ENCODE data around the gene TMCC2.

Gene TMCC2

DNA sequence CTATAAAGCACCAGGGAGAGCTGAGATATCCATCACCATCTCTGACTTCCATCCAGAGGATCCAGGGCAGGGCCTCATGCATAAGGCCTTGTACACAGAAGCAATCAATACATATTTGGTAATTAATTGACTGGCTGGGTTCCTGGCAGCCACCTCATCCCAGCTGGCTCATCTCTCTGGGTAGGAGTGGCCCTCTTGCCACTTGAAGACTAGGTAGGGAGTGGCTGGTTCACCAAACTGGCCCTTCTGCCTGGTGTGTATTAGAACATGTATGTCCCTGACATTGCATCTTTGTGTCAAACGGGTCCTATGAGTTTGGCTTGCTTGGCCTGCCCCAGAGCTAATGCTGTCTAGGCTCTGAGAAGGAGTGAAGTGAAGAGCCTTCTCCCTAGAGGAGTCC lies 82.0 kb downstream of the TMCC2 start:
- no peak for DNase-seq

DNA sequence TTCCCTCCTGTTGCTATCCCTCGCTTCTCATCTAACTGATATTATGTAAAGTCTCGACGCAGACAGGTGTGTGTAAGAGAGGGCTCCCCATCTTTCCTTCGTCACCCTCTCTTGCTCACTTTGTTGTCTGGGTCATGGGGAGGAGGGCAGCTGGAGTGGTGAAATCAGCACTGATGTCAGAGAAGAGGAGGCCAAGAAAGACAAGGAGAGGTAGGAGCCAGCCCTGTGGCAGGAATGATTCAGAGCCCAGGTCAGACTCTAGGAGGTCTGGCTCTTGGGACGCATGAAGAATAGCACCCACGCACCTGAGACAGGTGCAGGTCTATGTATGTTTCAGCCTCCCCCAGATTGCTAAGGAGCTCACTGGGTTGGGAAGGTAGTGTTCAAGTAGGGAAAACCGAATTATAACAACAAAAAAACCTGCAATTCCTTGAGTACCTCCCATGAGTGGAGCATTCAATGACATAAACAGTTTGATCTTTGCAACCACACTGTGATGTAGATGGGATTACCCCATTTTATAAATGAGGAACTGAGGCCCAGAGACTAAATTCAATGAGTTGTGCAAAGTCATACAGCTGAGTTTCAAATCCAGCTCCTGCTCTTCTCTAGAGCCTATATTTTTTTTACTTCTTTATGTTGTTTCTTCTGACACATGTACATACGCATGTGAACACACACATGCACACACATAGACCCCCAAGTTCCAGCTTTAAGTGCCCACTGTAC lies 83.4 kb downstream of the TMCC2 start:
- DNase-seq = no peak

DNA sequence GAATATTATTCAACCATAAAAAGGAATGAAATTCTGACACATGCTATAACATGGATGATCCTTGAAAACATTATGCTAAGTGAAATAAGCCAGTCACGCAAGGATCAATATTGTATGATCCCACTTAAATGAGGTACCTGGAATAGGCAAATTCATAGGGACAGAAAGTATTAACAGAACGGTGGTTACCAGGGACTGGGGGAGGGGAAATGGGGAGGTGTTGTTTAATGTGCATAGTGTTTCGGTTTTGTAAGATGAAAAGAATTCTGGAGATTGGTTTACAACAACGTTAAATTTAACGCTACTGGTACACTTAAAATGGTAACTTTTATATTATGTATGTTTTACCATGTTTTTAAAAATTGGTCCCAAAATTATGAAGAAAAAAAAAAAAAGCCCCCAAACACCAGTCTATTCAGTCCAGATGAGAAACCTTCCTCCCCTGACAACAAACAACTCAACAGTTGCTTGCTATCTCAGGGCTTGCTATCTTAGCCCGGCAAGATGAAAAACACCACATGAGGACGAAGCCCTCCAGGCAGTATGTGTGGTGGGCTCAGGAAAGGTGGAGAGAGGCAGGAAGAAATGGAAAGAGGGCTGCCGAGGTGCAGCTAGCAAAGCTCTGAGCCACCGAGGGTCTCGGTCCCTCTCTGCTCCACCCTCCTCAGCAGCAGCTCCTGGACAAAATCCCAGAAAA lies 85.3 kb downstream of the TMCC2 start:
- DNase-seq = no peak

DNA sequence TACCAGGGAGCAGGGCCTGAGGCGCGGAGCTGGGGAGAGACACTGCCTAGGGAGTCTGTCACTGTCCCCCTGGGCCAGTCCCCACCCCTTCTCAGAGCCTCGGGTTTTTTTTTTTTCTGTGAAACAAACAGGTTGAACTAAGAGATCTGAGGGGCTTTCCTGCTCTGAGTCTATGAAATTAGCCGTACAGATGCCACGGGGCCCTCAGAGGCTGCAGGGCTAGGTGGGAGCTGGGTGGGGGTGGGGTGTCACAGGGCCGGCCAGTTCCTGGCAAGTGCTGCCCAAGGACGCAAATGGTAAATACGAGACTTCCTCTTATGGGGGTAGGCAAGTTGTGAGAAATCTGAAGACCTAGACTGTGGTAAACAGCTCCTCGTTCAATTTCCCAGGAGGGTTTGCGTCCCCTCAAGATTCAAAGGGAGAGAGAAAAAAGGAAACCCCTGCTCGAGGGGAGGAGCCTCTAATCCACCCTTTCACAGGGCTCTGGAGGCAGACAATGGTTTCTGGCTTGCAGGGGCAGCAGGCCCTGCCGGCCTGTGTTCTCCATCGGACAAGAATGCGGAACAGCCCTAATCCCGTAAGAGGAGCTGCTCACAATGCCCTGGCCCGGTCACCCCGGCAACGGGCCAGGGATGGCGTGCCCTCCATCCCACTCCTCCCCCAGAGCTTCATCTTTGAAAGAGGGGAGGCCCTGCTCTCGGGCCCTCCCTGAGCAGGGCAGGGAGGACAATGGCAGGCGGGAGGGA lies 86.0 kb downstream of the TMCC2 start:
- peak; percentile 13 for DNase-seq

DNA sequence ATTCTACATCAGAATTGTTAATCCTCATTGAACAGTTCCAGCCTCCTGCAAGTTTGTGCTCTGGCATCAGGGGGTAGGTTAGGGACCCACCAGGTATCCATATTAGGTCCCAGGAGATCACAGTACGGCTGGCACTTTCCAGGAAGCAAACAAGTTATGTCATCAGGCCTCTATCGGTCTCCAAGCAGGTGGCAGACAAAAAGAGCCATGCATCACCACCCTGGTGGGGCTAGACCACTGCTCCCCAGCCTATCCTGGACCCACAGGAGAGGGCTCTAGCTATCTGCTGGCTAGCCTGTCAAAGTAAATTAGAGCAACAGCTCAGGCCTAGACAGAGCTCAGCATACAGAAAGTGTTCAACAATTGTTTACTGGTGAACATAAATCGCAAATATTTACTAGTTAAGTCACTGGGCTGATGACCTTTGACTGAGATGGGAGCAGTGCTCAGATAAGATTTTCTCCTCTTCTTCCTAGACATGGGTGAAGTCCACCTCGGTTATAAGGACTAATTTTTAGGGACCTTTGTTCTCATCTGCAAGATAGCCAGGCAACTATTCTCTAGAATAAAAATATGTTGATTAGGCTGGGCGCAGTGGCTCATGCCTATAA lies 87.4 kb downstream of the TMCC2 start:
- DNase-seq = no peak

DNA sequence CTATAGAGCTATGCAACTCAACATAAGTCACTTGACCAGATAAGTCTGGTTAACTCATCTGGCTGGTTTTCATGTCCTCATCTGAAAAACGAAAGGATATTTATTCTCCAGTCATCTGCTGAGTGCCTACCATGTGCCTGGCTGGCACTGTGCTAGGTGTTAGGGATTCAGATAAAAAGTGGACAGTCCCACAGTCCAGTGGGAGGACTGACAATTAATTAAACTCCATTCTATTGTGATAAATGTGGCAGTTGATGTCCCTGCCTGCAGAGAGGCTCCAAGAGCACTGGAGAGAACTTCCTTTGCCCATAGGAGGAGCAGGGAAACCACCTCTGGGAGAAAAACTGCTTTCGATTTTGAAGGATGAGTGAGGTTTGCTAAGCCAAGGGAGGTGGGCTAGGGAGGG lies 88.4 kb downstream of the TMCC2 start:
- DNase-seq = no peak

DNA sequence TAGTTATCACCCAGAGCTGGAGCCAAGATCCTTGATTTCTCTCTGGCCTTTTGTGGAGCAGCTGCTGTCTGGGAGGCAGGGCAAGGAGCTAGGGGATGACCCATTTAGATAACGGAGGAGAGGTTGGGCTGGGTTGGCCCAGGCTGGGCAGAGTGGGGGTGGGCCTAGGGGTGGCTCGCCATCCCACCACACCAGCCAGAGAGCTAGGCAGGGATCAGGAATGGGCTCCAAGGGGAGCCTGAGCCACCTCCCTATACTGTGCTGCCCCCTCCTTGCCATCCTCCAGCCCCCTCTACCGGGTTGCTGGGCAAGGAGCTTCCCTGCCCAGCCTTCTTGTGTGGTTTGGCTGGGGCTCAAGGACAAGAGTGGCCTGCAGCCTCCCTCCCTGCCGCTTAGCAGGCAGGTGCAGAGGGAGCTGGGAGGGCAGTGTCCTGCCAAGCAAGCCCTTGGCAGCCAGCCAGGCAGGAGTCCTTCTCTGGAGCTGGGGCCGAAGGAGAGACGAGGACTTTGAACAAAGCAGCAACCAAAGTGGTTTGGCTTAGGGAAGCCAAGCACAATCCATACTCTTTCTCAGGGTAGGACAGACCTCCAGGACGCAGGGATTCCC lies 89.7 kb downstream of the TMCC2 start:
- no peak for DNase-seq

DNA sequence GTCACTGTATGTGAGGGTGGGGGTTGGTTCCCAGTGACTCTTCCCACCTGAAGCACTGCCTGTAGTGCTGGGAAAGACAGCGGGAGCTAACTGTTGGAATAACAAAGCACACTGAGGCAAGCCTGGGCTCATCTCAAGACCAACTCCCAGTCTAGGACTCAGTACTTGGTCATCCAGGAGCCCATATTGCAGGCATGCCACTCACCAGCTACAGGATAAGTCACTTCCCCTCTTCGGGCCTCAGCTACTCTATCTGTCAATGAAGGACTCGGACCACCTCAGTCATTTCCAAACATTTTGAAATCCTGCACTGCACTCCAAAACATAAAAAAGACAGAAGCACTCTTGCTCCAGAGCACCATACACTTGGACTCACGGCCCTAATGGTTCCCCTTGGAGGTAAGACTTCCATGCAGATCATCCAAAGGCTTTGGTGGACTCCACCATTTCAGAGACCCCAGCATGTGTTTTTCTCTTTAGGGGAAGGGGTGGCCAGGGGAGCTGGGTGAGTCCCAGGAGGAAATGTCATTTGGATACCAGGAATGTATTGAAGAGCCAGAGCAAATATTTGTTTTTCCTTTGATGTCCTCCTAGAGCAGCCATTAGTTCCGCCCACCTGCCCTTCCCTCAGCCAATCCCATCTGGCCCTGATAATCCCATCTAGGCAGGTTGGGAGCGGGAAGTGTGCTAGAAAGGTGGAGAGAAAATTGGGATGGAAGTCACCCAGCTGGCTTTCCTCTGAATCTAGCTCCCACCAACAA lies 90.7 kb downstream of the TMCC2 start:
- no peak for DNase-seq

DNA sequence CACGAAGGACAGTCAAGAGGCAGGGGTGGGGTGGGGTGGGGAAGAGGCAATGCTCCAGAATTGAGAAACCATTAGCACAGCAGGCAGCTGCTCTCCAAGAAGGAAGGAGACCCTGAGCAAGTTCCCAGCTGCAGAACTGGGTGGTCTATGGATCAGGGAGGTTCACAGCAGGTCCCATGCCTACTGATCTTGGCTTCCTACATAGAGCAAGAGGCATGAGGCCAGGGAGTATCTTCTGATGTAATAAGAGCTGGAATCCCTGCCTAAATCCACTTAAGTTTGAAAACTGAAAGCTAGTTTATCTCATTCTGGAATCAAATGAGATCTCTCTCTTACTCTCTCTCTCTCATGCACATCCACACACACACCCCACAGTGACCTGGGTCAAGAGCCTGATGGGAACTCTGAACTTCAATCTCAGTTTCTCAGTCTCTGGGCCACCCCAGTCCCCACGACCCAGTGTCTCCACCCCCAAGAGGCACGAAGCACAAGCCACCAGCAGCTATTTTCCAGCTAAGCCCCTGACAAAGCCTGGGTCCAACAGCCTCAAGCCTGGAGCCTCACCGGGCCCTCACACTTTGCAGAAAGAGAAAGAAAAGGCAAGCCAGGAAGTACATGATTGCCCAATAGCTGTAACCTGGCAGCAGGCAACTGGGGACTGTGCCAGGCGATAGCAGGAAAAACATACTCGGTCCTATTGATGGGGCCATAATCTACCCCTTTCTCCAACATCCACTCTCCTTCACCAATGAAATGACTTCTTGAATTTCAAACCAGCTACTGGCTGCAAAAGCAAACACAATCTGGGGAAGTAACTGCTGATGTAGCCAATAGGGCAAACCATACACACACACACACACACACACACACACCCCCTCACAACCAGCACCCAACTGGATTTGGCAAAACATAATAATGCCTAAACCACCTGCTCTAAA lies 91.6 kb downstream of the TMCC2 start:
- DNase-seq = peak; percentile 31

DNA sequence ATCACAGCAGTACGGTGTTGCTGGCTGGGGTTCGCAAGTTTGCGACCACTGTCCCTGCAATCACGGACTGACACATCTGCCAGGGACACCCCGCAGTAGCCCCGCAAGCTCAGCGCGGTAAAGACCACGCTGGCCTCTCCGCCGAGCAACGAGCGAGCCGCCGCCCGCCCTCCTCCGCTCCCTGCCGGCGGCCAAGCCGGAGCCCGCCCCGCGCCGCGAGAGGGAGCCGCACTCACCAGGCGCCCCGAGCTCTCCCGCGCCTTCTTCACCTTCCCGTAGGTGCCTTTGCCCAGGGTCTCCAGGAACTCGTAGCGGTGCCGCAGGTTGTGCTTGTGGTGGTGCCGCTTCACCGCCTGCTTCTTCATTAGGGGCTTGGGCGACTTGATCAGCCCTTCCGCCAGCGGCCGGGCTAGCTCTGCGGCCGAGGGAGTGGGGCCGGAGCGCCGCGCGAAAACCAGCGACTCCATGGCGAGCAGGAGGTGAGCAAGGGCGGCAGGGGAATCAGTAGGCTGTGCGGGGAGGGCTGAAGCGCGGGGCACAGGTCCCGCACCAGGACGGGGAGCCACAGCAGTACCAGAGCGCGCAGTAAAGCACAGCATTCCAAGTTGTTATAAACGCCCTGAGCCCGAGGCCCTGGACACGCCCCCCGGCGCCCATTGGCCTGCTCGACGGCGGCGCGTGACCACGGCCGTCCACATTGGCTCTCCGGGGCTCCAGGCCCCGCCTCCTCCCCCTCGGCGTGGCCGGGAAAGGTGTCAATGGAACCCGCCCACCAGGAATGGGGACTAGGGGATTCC lies 93.6 kb downstream of the TMCC2 start, which contains the start of gene NUAK2:
Gene NUAK2, minus strand, starts transcription at position 584 of the 797 bp plus-strand sequence. Its CDS starts 117 bp downstream, at position 467.
- DNase-seq = peak; percentile 85

DNA sequence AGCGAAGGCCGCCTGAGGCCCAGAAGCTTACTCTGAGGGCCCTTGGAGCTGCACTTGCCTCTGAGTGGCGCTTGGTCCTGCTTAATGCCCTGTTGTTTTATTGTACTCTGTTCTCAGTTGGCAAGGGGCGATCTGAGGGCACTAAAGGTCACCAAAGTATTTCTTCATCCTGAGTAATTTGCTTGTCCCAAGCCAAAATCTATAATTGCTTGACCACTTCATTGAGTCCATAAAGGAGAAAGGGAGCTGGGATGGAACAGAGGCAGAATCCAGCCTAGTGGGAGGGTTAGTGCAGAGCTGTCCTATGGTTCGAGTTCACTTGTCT lies 94.2 kb downstream of the TMCC2 start:
- no peak for DNase-seq

All from activated naive CD4-positive, alpha-beta T cell treated with Interleukin-2 at 50 U/mL for 16 hours (primary cell).